Neural progenitor cell (in vitro differentiated cells): Measurements from ENCODE around the gene GRSF1. TPM values are rescaled to one million over a fixed set of nuclear protein-coding genes. Genes with fewer than 3 reads are reported as not detected.

Experiments
- DNase-seq: peaks from one replicate; pipeline ENCODE4 v3.0.0-alpha.2; 2016; ENCODE audit warnings: low spot score
- H2AFZ ChIP-seq: fragments of 200-600 bp; sonication (generic); replicated peaks from 2 replicates; pipeline ENCODE4 v1.6.1; 2016; ENCODE audit warnings: antibody characterized with exemption
- H3F3A ChIP-seq: fragments of 200-600 bp; sonication (generic); 2 replicates; pipeline ENCODE4 v1.6.1; 2016; ENCODE audit warnings: antibody characterized with exemption, low read depth
- H3K27ac ChIP-seq: fragments of 200-600 bp; sonication (generic); 2 replicates; pipeline ENCODE4 v1.5.1; 2016; ENCODE audit warnings: mild to moderate bottlenecking
- H3K27me3 ChIP-seq: fragments of 200-600 bp; sonication (generic); 2 replicates; pipeline ENCODE4 v1.6.1; 2016; ENCODE audit warnings: mild to moderate bottlenecking, moderate library complexity
- H3K36me3 ChIP-seq: fragments of 200-600 bp; sonication (generic); 2 replicates; pipeline ENCODE4 v1.5.1; 2016
- H3K4me1 ChIP-seq: fragments of 200-600 bp; sonication (generic); 2 replicates; pipeline ENCODE4 v1.6.1; 2016; ENCODE audit warnings: mixed run types
- H3K4me2 ChIP-seq: fragments of 200-600 bp; sonication (generic); 2 replicates; pipeline ENCODE4 v1.6.1; 2016
- H3K4me3 ChIP-seq: fragments of 200-600 bp; sonication (generic); 2 replicates; pipeline ENCODE4 v1.5.1; 2016
- H3K79me2 ChIP-seq: fragments of 200-600 bp; sonication (generic); 2 replicates; pipeline ENCODE4 v1.6.1; 2016; ENCODE audit warnings: low read depth
- H3K9ac ChIP-seq: fragments of 200-600 bp; sonication (generic); 2 replicates; pipeline ENCODE4 v1.6.1; 2016
- H3K9me3 ChIP-seq: fragments of 200-600 bp; sonication (generic); 2 replicates; pipeline ENCODE4 v1.5.1; 2016; ENCODE audit warnings: low read depth
- H4K20me1 ChIP-seq: fragments of 200-600 bp; sonication (generic); 2 replicates; pipeline ENCODE4 v1.6.1; 2016; ENCODE audit warnings: low read depth
- H3K27ac Mint-ChIP-seq: 3 replicates; pipeline ENCODE4 v1.8.0; 2021; ENCODE audit warnings: mixed read lengths
- H3K27me3 Mint-ChIP-seq: 2 replicates; pipeline ENCODE4 v1.8.0; 2022; ENCODE audit warnings: low read depth, mild to moderate bottlenecking, inconsistent platforms, moderate library complexity, mixed read lengths; ENCODE audit not compliant: insufficient read depth
- H3K36me3 Mint-ChIP-seq: 3 replicates; pipeline ENCODE4 v1.8.0; 2021; ENCODE audit warnings: mixed read lengths
- H3K4me1 Mint-ChIP-seq: 3 replicates; pipeline ENCODE4 v1.8.0; 2021; ENCODE audit warnings: mixed read lengths
- H3K4me3 Mint-ChIP-seq: 3 replicates; pipeline ENCODE4 v1.8.0; 2021; ENCODE audit warnings: mild to moderate bottlenecking, moderate library complexity, mixed read lengths
- H3K9me3 Mint-ChIP-seq: 3 replicates; pipeline ENCODE4 v1.8.0; 2020; ENCODE audit warnings: mixed read lengths
- EZH2 ChIP-seq: fragments of 200-600 bp; sonication (generic); IDR thresholded peaks from 2 replicates; pipeline ENCODE4 v1.6.1; 2017; ENCODE audit warnings: antibody characterized with exemption, mild to moderate bottlenecking, moderate library complexity
- EZH2phosphoT487 ChIP-seq: fragments of 200-600 bp; sonication (generic); IDR thresholded peaks from 2 replicates; pipeline ENCODE4 v1.6.1; 2017; ENCODE audit warnings: antibody characterized with exemption
- total RNA-seq: library from RNA; depleted of rRNA; stranded (reverse); fragments of >200 nt; gene quantifications from 2 replicates; pipeline ENCODE4 v1.2.3, GENCODE V29; 2015; ENCODE audit warnings: low replicate concordance
- TF ChIP-seq, protein P1 (sequence below): fragments of 200-600 bp; sonication (generic); IDR thresholded peaks from 2 replicates; pipeline ENCODE4 v1.5.1; 2017; ENCODE audit warnings: antibody characterized with exemption, mild to moderate bottlenecking

Gene GRSF1
- total RNA-seq, 1 donor from 2014 or later: 136 TPM

DNA sequence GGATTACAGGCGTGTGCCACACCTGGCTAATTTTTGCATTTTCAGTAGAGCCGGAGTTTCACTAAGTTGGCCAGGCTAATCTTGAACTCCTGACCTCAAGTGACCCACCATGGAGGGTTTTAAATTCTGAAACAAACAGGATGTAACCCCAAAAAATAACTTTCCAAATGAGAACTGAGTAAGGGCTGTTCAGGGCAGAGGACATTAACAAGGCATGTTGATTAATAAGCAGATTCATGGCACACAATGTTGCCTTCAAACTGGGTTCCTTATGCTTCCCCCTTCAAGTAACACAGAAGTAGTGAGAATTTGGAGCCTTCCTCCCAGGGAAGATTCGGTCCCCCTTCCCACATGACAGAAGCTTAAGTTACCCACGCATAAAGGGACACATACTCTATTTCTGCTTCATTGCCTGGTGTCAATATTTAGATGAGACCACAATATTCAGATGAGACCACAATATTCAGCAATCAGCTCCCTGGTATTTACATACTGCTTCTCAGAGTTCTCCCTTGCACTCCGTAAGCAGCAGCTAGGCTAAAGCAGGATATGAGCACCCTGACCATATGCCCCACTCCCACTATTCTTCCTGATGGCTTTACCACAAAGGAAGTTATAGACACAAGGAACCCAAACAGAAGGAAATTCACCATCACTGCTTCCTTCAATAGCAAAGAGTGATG, 21.4 kb downstream of the GRSF1 start:
- Mint-ChIP-seq H3K9me3 (no peaks in the 10 kb centered on the region), H3K4me3 (no peak overlapping the region), H3K4me1 (peaks cover 4% of the 10 kb centered on the region), H3K27ac (no peak overlapping the region), H3K27me3 (peaks cover 3% of the 10 kb centered on the region), H3K36me3 (peaks cover 22% of the 10 kb centered on the region)
- H3K4me3 ChIP-seq: no peak overlapping the region
- H3K4me1 ChIP-seq: no peaks in the 10 kb centered on the region
- TF ChIP-seq, protein P1, sequence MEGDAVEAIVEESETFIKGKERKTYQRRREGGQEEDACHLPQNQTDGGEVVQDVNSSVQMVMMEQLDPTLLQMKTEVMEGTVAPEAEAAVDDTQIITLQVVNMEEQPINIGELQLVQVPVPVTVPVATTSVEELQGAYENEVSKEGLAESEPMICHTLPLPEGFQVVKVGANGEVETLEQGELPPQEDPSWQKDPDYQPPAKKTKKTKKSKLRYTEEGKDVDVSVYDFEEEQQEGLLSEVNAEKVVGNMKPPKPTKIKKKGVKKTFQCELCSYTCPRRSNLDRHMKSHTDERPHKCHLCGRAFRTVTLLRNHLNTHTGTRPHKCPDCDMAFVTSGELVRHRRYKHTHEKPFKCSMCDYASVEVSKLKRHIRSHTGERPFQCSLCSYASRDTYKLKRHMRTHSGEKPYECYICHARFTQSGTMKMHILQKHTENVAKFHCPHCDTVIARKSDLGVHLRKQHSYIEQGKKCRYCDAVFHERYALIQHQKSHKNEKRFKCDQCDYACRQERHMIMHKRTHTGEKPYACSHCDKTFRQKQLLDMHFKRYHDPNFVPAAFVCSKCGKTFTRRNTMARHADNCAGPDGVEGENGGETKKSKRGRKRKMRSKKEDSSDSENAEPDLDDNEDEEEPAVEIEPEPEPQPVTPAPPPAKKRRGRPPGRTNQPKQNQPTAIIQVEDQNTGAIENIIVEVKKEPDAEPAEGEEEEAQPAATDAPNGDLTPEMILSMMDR: no peak
- TF ChIP-seq EZH2: no peak
- no peak for TF ChIP-seq EZH2phosphoT487
- no peak overlapping the region for H2AFZ ChIP-seq
- H3K27ac ChIP-seq: no peak overlapping the region
- H3F3A ChIP-seq: peaks cover 4% of the 10 kb centered on the region
- no peak overlapping the region for H3K4me2 ChIP-seq
- no peaks in the 10 kb centered on the region for H3K9me3 ChIP-seq
- H3K36me3 ChIP-seq: peaks cover 19% of the 10 kb centered on the region
- H4K20me1 ChIP-seq: peaks cover 6% of the 10 kb centered on the region
- H3K27me3 ChIP-seq: no peaks in the 10 kb centered on the region
- no peak for DNase-seq
- no peaks in the 10 kb centered on the region for H3K79me2 ChIP-seq
- no peak overlapping the region for H3K9ac ChIP-seq

DNA sequence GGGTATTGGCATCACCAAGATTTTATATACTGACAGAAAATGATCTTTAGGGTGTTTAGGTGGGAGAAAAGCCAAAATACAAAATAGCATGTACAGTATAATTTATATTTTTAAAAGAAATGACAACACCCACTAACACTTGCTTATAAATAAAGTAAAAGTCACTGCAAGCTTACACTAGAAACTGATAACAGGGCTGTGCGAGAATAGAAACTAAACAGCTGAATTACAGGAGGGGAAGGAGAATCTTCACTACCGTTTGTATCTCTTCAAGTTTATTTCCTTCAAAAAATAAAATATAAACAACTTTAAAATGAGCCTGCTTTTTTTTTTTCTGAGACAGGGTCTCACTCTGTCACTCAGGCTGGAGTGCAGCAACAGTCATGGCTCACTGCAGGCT, 22.8 kb downstream of the GRSF1 start:
- no peak for DNase-seq
- TF ChIP-seq, protein P1: no peak
- TF ChIP-seq EZH2phosphoT487: no peak
- TF ChIP-seq EZH2: no peak
- H3K36me3 ChIP-seq: peaks cover 19% of the 10 kb centered on the region
- peaks cover 3% of the 10 kb centered on the region for H3K27me3 Mint-ChIP-seq
- H3K4me3 Mint-ChIP-seq: no peak overlapping the region
- no peaks in the 10 kb centered on the region for H3K27me3 ChIP-seq
- peaks cover 4% of the 10 kb centered on the region for H3F3A ChIP-seq
- no peak overlapping the region for H3K4me2 ChIP-seq
- no peaks in the 10 kb centered on the region for H3K9me3 ChIP-seq
- no peak overlapping the region for H3K27ac ChIP-seq
- peaks cover 4% of the 10 kb centered on the region for H3K4me1 Mint-ChIP-seq
- H3K36me3 Mint-ChIP-seq: peaks cover 18% of the 10 kb centered on the region
- H3K27ac Mint-ChIP-seq: no peak overlapping the region
- H3K9me3 Mint-ChIP-seq: no peaks in the 10 kb centered on the region
- H4K20me1 ChIP-seq: peaks cover 3% of the 10 kb centered on the region
- H3K9ac ChIP-seq: no peak overlapping the region
- no peaks in the 10 kb centered on the region for H3K79me2 ChIP-seq
- no peak overlapping the region for H2AFZ ChIP-seq
- no peaks in the 10 kb centered on the region for H3K4me1 ChIP-seq
- H3K4me3 ChIP-seq: no peak overlapping the region

DNA sequence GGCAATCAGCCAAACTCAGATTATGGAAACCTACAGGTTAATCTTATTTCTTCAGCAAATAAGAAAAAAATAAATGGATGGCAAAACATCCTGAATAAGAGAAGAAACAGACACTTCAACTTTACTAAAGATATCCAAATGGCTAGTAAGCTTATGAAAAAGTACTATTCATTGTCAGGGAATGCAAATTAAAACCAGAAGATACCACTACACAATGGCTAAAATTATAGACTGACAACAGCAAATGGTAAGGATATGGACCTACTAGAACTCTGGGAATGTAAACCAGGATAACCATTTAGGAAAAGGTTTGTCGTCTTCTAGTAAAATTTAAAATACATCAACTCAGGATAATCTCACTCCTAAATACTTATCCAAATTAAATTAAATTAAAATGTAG, 24.3 kb downstream of the GRSF1 start:
- Histone ChIP-seq H3K4me1 (no peaks in the 10 kb centered on the region), H3F3A (peaks cover 4% of the 10 kb centered on the region), H3K4me2 (no peak overlapping the region), H3K4me3 (no peak overlapping the region), H3K36me3 (peaks cover 13% of the 10 kb centered on the region), H3K27ac (no peak overlapping the region), H3K9me3 (no peaks in the 10 kb centered on the region), H2AFZ (no peak overlapping the region), H3K27me3 (no peaks in the 10 kb centered on the region), H3K9ac (no peak overlapping the region), H4K20me1 (no peaks in the 10 kb centered on the region), H3K79me2 (no peaks in the 10 kb centered on the region)
- Mint-ChIP-seq H3K4me3 (no peak overlapping the region), H3K27me3 (peaks cover 3% of the 10 kb centered on the region), H3K36me3 (peaks cover 16% of the 10 kb centered on the region), H3K27ac (no peak overlapping the region), H3K4me1 (peaks cover 4% of the 10 kb centered on the region), H3K9me3 (no peaks in the 10 kb centered on the region)
- TF ChIP-seq EZH2 (no peak), EZH2phosphoT487 (no peak)
- TF ChIP-seq, protein P1: no peak
- no peak for DNase-seq
